Spleen (tissue), 7 donors: Measurements from ENCODE around the gene SH3BP5.
"Not testable (repeated sequence)": the region's sequence is repeated elsewhere in the genome, so short reads cannot be mapped to it uniquely, and the experiment has no call there.

Experiments used
- CTCF ChIP-seq, 11 experiments: fragments of 200-600 bp in 7 of 11; fragments of 450-650 bp in 4 of 11; sonication (generic) in 4 of 11; IDR thresholded peaks in 8 of 11; conservative IDR thresholded peaks in 3 of 11; 1 replicate in 7 of 11; 2 replicates in 4 of 11; pipeline versions ENCODE4 v1.4.0 to v1.8.0; 2016 to 2021; ENCODE audit warnings: antibody characterized with exemption in 11 of 11, inconsistent platforms in 4 of 11, mild to moderate bottlenecking in 1 of 11
- POLR2A ChIP-seq, 3 donors: fragments of 450-650 bp; IDR thresholded peaks; one replicate each; pipeline ENCODE4 v1.5.1; 2017; ENCODE audit warnings: antibody characterized with exemption in 3 of 3, mild to moderate bottlenecking in 1 of 3
- POLR2AphosphoS5 ChIP-seq, 3 donors: sonication (generic); formaldehyde crosslinking; IDR thresholded peaks; one replicate each; pipeline ENCODE4 v1.5.1; 2017; ENCODE audit warnings: antibody characterized with exemption in 3 of 3
- donor health status: DM: no; HTN: no; CAD: no; lungs with moderate emphysema.
- donor health status: DM: no; HTN: no; CAD: no.
- donor health status: DM: no; HTN: no; CAD: no.

DNA sequence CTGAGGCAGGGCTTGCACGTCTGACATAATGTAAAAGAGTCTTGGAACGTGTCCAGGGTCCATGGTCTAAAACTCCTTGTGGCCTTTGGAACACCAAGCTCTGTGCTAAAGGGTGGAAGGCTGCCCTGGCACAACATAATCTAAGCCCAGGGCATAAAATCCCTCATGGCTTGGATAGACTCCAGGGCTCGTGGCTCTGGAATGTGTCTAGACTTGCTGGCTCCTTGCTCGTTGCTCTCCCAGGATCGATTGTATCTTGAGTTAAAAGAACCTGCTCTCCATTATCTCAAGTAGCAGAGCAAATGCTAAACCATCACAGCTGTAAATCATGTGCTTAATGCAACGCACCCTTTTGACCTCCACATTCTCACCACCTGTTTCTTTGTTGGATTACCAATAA is 31.7 kb upstream of the SH3BP5 start:
- TF ChIP-seq CTCF (IDR thresholded peaks at IDR 0.05 in 8 of 11, conservative IDR thresholded peaks at IDR 0.05 in 3 of 11); POLR2AphosphoS5 (IDR thresholded peaks at IDR 0.05); POLR2A (IDR thresholded peaks at IDR 0.05): not testable (repeated sequence)
